ENCODE data around the gene CNIH2.

DNA sequence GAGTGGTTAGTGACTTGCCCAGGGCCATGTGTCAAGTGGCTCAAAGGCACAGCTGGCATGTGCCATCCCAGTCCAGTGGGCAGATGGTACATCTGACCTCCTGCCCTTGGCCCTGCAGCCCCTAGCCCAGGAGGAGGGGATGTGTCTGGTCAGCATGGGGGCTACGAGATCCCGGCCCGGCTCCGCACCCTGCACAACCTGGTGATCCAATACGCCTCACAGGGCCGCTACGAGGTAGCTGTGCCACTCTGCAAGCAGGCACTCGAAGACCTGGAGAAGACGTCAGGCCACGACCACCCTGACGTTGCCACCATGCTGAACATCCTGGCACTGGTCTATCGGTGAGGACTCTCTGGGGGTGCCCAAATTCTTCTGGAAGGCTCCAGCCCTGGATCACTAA lies 15.3 kb upstream of the CNIH2 start:
- TF ChIP-seq, protein P1, sequence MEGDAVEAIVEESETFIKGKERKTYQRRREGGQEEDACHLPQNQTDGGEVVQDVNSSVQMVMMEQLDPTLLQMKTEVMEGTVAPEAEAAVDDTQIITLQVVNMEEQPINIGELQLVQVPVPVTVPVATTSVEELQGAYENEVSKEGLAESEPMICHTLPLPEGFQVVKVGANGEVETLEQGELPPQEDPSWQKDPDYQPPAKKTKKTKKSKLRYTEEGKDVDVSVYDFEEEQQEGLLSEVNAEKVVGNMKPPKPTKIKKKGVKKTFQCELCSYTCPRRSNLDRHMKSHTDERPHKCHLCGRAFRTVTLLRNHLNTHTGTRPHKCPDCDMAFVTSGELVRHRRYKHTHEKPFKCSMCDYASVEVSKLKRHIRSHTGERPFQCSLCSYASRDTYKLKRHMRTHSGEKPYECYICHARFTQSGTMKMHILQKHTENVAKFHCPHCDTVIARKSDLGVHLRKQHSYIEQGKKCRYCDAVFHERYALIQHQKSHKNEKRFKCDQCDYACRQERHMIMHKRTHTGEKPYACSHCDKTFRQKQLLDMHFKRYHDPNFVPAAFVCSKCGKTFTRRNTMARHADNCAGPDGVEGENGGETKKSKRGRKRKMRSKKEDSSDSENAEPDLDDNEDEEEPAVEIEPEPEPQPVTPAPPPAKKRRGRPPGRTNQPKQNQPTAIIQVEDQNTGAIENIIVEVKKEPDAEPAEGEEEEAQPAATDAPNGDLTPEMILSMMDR (IDR thresholded peaks at IDR 0.05) = no peak
- TF ChIP-seq POLR2A (IDR thresholded peaks at IDR 0.05) (no peak), EP300 (IDR thresholded peaks at IDR 0.05) (no peak)
